HFFc6 (cell line): ENCODE data around the gene EDA. TPM values are rescaled to one million over a fixed set of nuclear protein-coding genes. Genes with fewer than 3 reads are reported as not detected.
"Not testable (repeated sequence)": the region's sequence is repeated elsewhere in the genome, so short reads cannot be mapped to it uniquely, and the experiment has no call there.

ENCODE experiments used
- DNase-seq: peaks from one replicate; pipeline ENCODE4 v3.0.0-alpha.2; 2018
- H3K27ac Mint-ChIP-seq: 2 replicates; pipeline ENCODE4 v1.8.0; 2020; ENCODE audit warnings: mild to moderate bottlenecking, mixed read lengths
- H3K27me3 Mint-ChIP-seq: 2 replicates; pipeline ENCODE4 v1.8.0; 2021; ENCODE audit warnings: mild to moderate bottlenecking, moderate library complexity, mixed read lengths; ENCODE audit not compliant: insufficient read depth
- H3K36me3 Mint-ChIP-seq: 2 replicates; pipeline ENCODE4 v1.8.0; 2021; ENCODE audit warnings: low read depth, mixed read lengths
- H3K4me1 Mint-ChIP-seq: 2 replicates; pipeline ENCODE4 v1.8.0; 2020; ENCODE audit warnings: low read depth, mixed read lengths
- H3K4me3 Mint-ChIP-seq: 2 replicates; pipeline ENCODE4 v1.8.0; 2020; ENCODE audit warnings: mild to moderate bottlenecking, moderate library complexity, mixed read lengths
- H3K9me3 Mint-ChIP-seq: 2 replicates; pipeline ENCODE4 v1.8.0; 2020; ENCODE audit warnings: mild to moderate bottlenecking, mixed read lengths
- CTCF ChIP-seq: fragments of 200-600 bp; sonication (generic); IDR thresholded peaks from 2 replicates; pipeline ENCODE4 v1.5.0; 2021; ENCODE audit warnings: antibody characterized with exemption, mild to moderate bottlenecking
- total RNA-seq, 6 experiments: library from RNA; stranded (reverse); fragmentation: NEBNext Ultra II Directional; extraction: Animal tissue kit (Norgen Biotek cat#: 25700); gene quantifications; 2 replicates in 1 of 6; 3 replicates in 5 of 6; pipeline ENCODE4 v1.2.3, GENCODE V29; 2021

Gene EDA
- total RNA-seq, 6 experiments from 2014 or later, result 0.08 to 0.34 (median 0.14) TPM

- Mint-ChIP-seq H3K4me1 (no peaks in the 10 kb centered on the region), H3K27ac (no peak overlapping the region)
- DNase-seq, result no peak
These were observed 375.8 kb downstream of the EDA start for GRCh38 chrX:69991685-69992084.

GRCh38 chrX:69993494-69993893, 377.6 kb downstream of the EDA start:
- H3K36me3 Mint-ChIP-seq, result no peaks in the 10 kb centered on the region
- no peak overlapping the region for H3K27ac Mint-ChIP-seq
- H3K4me3 Mint-ChIP-seq, result no peak overlapping the region
- no peak for DNase-seq
- no peaks in the 10 kb centered on the region for H3K9me3 Mint-ChIP-seq
- H3K27me3 Mint-ChIP-seq, result no peaks in the 10 kb centered on the region; the same call in 1 of the 2 replicates
- no peak for TF ChIP-seq CTCF
- H3K4me1 Mint-ChIP-seq, result no peaks in the 10 kb centered on the region

More at GRCh38 chrX:69991685-69992084, 375.8 kb downstream of the EDA start:
- TF ChIP-seq CTCF, result no peak
- Mint-ChIP-seq H3K4me3 (no peak overlapping the region), H3K36me3 (no peaks in the 10 kb centered on the region), H3K9me3 (no peaks in the 10 kb centered on the region), H3K27me3 (no peaks in the 10 kb centered on the region; the same call in 1 of the 2 replicates)

- no peak for TF ChIP-seq CTCF
- no peak for DNase-seq
- Mint-ChIP-seq H3K36me3 (no peaks in the 10 kb centered on the region), H3K9me3 (no peaks in the 10 kb centered on the region), H3K27ac (no peak overlapping the region), H3K4me1 (no peaks in the 10 kb centered on the region), H3K4me3 (no peak overlapping the region), H3K27me3 (no peaks in the 10 kb centered on the region; the same call in 1 of the 2 replicates)
These were observed 379.6 kb downstream of the EDA start for GRCh38 chrX:69995362-69996112.

- Mint-ChIP-seq H3K27me3 (no peaks in the 10 kb centered on the region; the same call in 1 of the 2 replicates), H3K4me3 (no peak overlapping the region), H3K36me3 (no peaks in the 10 kb centered on the region), H3K4me1 (no peaks in the 10 kb centered on the region), H3K9me3 (no peaks in the 10 kb centered on the region), H3K27ac (no peak overlapping the region)
- no peak for DNase-seq
- TF ChIP-seq CTCF, result no peak
These were observed 380.2 kb downstream of the EDA start for GRCh38 chrX:69996113-69996468.

GRCh38 chrX:69998299-69998698, 382.4 kb downstream of the EDA start:
- not testable (repeated sequence) for H3K27me3 Mint-ChIP-seq, H3K4me3 Mint-ChIP-seq

GRCh38 chrX:70001269-70001668, 385.4 kb downstream of the EDA start:
- Mint-ChIP-seq H3K4me3 (no peak overlapping the region), H3K4me1 (no peaks in the 10 kb centered on the region), H3K36me3 (no peaks in the 10 kb centered on the region), H3K27me3 (no peaks in the 10 kb centered on the region), H3K27ac (no peak overlapping the region), H3K9me3 (no peaks in the 10 kb centered on the region)
- no peak for TF ChIP-seq CTCF
- DNase-seq, result no peak

More at GRCh38 chrX:69998299-69998698, 382.4 kb downstream of the EDA start:
- H3K27ac Mint-ChIP-seq, H3K36me3 Mint-ChIP-seq, DNase-seq, H3K9me3 Mint-ChIP-seq, H3K4me1 Mint-ChIP-seq: not testable (repeated sequence)
